Uterus (tissue), 4 donors: ENCODE results near the gene SERPINA6. TPM values are rescaled to one million over a fixed set of nuclear protein-coding genes. Genes with fewer than 3 reads are reported as not detected.
"Not testable (repeated sequence)": the region's sequence is repeated elsewhere in the genome, so short reads cannot be mapped to it uniquely, and the experiment has no call there.

Experiments used
- DNase-seq, 2 donors: peaks; one replicate each; pipeline ENCODE4 v3.0.0-alpha.2; 2019 to 2020
- H3K27ac ChIP-seq, 2 donors: fragments of 200-600 bp; sonication (generic); 1 replicate in 1 of 2; 2 replicates in 1 of 2; pipeline ENCODE4 v1.5.1; 2016 to 2018
- H3K27me3 ChIP-seq, 2 donors: fragments of 200-600 bp; sonication (generic); one replicate each; pipeline ENCODE4 v1.5.1; 2018 to 2019; ENCODE audit warnings: control low read depth in 1 of 2
- H3K36me3 ChIP-seq, 2 donors: fragments of 200-600 bp; sonication (generic); one replicate each; pipeline ENCODE4 v1.5.1; 2019; ENCODE audit warnings: control low read depth in 1 of 2
- H3K4me1 ChIP-seq, 2 donors: fragments of 200-600 bp; sonication (generic); one replicate each; pipeline ENCODE4 v1.5.1; 2018 to 2019; ENCODE audit warnings: control low read depth in 1 of 2
- H3K4me3 ChIP-seq, 2 donors: fragments of 200-600 bp; sonication (generic); 1 replicate in 1 of 2; 2 replicates in 1 of 2; pipeline ENCODE4 v1.5.1; 2018 to 2019; ENCODE audit warnings: mild to moderate bottlenecking in 1 of 2
- H3K9me3 ChIP-seq, 2 donors: fragments of 200-600 bp; sonication (generic); one replicate each; pipeline ENCODE4 v1.5.1; 2019; ENCODE audit warnings: control low read depth in 1 of 2
- POLR2A ChIP-seq, 2 donors: fragments of 450-650 bp; IDR thresholded peaks; one replicate each; pipeline ENCODE4 v1.6.1; 2016; ENCODE audit warnings: antibody characterized with exemption in 2 of 2, mild to moderate bottlenecking in 1 of 2, moderate library complexity in 1 of 2
- intact Hi-C: fragments of 100-400 bp; cut with DNase I; formaldehyde crosslinking; loops from one replicate; pipeline ENCODE4 v1.15.1; 2023; ENCODE audit warnings: low total_unique reads
- total RNA-seq, 4 donors: library from RNA; depleted of rRNA in 3 of 4; stranded (reverse); fragments of >200 nt in 3 of 4; gene quantifications; one replicate each; pipeline versions ENCODE4 v1.1.0 to v1.2.4, GENCODE V29; 2014 to 2023
- TF ChIP-seq, protein P1 (sequence below), 4 experiments: fragments of 200-600 bp in 2 of 4; fragments of 450-650 bp in 2 of 4; sonication (generic) in 2 of 4; IDR thresholded peaks; one replicate each; pipeline ENCODE4 v1.5.1; 2016 to 2019; ENCODE audit warnings: antibody characterized with exemption in 4 of 4, mild to moderate bottlenecking in 2 of 4, moderate library complexity in 1 of 4
- donor health status: DM: yes; HTN: yes; CAD: no.

SERPINA6 gene
- total RNA-seq, 4 donors from 2014 or later, result 0.76 TPM; not detected in 3

DNA sequence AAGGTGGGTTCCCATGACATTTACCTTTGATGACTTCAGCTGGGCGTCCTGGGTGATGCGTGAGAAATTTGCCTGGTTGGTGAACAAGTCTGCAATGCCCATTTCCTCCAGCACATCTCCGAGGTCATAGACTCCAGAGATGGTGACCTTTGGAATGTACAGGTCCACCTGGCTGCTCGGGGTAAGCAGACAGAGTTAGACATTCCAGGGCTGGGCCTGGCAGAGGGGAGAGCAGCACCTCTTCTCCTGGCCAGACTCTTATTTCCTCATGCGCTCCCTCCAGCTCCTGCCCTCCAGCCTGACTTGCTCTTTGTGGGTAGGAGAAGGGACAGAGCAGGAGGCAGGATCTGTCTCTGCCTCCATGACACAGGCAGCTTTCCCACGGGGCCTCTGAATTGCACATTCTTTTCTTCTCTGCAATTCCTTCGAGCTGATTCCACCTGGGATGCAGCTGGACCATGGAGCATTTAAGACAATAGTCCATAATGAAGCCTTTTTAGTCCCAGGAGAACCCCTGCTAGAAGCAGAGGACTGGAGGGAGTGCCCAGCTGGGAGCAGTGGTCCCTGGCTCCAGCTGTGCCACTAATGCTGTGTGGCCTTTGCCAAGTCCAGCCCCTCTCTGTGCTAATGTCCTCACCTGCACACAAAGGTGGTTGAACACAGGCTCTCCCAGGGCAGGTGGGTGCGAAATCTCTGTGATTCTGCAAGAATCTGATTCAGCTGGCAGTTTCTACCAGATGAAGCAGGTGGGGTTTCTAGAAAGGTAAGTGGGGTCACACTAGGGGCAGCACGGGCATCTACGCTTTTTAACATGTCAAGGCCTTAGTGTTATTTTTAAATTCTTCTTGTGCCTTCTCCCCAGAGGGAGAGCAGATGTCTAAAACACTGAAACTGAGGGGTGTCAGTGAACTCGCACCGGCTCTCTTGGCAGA, 16.8 kb downstream of the SERPINA6 start:
- Histone ChIP-seq H3K4me3 (no peak overlapping the region), H3K27me3 (no peaks in the 10 kb centered on the region), H3K27ac (no peak overlapping the region), H3K4me1 (no peaks in the 10 kb centered on the region), H3K36me3 (no peaks in the 10 kb centered on the region), H3K9me3 (no peaks in the 10 kb centered on the region)
- no peak for DNase-seq
- intact Hi-C loops, result no loop called here
- TF ChIP-seq POLR2A (IDR thresholded peaks at IDR 0.05), result no peak
- TF ChIP-seq, protein P1, sequence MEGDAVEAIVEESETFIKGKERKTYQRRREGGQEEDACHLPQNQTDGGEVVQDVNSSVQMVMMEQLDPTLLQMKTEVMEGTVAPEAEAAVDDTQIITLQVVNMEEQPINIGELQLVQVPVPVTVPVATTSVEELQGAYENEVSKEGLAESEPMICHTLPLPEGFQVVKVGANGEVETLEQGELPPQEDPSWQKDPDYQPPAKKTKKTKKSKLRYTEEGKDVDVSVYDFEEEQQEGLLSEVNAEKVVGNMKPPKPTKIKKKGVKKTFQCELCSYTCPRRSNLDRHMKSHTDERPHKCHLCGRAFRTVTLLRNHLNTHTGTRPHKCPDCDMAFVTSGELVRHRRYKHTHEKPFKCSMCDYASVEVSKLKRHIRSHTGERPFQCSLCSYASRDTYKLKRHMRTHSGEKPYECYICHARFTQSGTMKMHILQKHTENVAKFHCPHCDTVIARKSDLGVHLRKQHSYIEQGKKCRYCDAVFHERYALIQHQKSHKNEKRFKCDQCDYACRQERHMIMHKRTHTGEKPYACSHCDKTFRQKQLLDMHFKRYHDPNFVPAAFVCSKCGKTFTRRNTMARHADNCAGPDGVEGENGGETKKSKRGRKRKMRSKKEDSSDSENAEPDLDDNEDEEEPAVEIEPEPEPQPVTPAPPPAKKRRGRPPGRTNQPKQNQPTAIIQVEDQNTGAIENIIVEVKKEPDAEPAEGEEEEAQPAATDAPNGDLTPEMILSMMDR (IDR thresholded peaks at IDR 0.05), result no peak

DNA sequence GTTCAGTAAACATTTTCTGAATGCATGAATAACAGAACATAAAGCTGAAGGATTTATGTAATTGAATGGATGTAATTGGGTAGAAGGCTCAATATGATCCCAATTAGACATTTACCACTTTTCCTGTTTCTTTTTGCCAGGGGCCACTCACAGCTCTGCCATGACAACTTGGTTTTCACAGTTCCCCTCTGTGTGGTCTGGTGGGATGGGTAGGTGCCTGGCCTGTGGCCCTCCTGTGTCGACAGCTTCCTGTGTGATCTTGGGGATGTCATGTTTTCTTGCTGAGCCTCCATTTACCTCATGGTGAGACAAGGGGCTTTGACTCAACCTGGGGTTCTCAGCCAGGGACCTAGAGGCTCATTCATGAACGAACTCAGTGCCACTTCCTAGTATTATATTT, 17.5 kb downstream of the SERPINA6 start:
- TF ChIP-seq, protein P1 (IDR thresholded peaks at IDR 0.05), result no peak
- TF ChIP-seq POLR2A (IDR thresholded peaks at IDR 0.05), result no peak
- H3K4me1 ChIP-seq, result no peaks in the 10 kb centered on the region
- no peaks in the 10 kb centered on the region for H3K9me3 ChIP-seq
- H3K36me3 ChIP-seq, result no peaks in the 10 kb centered on the region
- H3K27ac ChIP-seq, result no peak overlapping the region
- intact Hi-C loops, result no loop called here
- no peaks in the 10 kb centered on the region for H3K27me3 ChIP-seq
- no peak overlapping the region for H3K4me3 ChIP-seq
- no peak for DNase-seq

DNA sequence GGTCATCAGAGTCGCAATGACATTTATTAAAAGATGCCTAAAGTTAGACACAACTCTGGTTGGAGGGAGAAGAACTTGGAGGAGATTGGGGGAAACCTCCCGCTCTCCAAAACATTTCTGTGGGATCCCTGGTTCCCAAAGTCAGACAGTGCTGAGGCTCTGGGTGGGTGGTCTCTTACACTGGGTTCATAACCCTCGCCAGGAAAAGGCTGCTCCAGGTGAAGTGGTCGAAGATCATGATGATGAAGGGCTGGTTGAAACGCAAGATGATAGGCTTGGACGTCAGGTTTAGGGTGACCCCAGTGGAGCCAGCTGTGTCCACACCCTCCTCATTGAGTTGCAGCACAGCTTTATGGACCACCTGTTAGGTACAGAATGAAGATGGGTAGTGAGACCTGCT, 18.9 kb downstream of the SERPINA6 start:
- intact Hi-C loops, result no loop called here
- no peak for TF ChIP-seq POLR2A (IDR thresholded peaks at IDR 0.05)
- TF ChIP-seq, protein P1 (IDR thresholded peaks at IDR 0.05), result no peak
- Histone ChIP-seq H3K36me3 (no peaks in the 10 kb centered on the region), H3K27me3 (no peaks in the 10 kb centered on the region), H3K4me3 (no peak overlapping the region), H3K27ac (no peak overlapping the region), H3K4me1 (no peaks in the 10 kb centered on the region), H3K9me3 (no peaks in the 10 kb centered on the region)
- DNase-seq, result no peak

DNA sequence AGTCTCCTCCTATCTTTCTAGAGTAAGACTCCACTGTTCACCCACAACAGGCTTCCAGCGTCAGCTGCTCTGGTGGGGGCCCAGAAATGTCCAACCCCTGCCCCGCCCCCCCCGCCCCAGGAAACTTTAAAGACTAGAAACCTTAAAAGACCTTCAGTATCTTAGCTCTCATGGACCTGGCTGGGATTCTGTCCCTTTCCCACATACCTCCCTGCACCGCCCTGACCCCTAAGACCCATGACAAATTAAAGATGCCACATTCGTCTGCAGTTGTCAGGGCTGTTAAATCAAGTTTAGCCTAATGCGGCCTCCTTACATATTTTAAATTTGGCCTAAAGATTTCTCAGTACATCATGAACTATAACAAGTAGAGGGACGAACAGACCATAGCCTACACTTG, 20.0 kb downstream of the SERPINA6 start:
- Histone ChIP-seq H3K4me3 (no peak overlapping the region), H3K9me3 (no peaks in the 10 kb centered on the region), H3K27ac (no peak overlapping the region), H3K4me1 (no peaks in the 10 kb centered on the region), H3K36me3 (no peaks in the 10 kb centered on the region), H3K27me3 (no peaks in the 10 kb centered on the region)
- intact Hi-C loops, result no loop called here
- TF ChIP-seq POLR2A (IDR thresholded peaks at IDR 0.05), result no peak
- TF ChIP-seq, protein P1 (IDR thresholded peaks at IDR 0.05), result no peak
- DNase-seq, result no peak

DNA sequence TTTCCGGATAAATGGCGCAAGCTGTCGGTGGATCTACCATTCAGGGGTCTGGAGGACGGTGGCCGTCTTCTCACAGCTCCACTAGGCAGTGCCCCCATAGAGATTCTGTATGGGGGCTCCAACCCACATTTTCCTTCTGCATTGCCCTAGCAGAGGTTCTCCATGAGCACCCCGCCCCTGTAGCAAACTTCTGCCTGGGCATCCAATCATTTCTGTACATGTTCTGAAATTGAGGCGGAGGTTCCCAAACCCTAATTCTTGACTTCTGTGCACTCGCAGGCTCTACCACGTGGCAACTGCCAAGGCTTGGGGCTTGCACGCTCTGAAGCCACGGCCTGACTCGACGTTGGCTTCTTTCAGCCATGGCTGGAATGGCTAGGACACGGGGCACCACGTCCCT, 25.0 kb downstream of the SERPINA6 start:
- TF ChIP-seq, protein P1 (IDR thresholded peaks at IDR 0.05), result no peak
- TF ChIP-seq POLR2A (IDR thresholded peaks at IDR 0.05), result no peak
- intact Hi-C loops, result no loop called here
- Histone ChIP-seq H3K9me3 (no peaks in the 10 kb centered on the region), H3K27me3 (no peaks in the 10 kb centered on the region), H3K27ac (no peak overlapping the region), H3K36me3 (no peaks in the 10 kb centered on the region), H3K4me3 (no peak overlapping the region), H3K4me1 (no peaks in the 10 kb centered on the region)
- no peak for DNase-seq

DNA sequence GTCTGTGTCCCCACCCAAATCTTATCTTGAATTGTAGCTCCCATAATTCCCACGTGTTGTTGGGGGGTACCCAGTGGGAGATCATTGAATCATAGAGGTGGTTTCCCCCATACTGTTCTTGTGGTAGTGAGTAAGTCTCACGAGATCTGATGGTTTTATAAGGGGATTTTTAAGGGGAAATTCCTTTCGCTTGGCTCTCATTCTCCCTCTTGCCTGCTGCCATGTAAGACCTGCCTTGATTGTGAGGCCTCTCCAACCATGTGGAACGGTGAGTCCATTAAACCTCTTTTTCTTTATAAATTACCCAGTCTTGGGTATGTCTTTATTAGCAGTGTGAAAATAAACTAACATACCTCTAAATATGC, 27.0 kb downstream of the SERPINA6 start:
- H3K4me1 ChIP-seq, H3K9me3 ChIP-seq, DNase-seq, intact Hi-C loops, H3K27ac ChIP-seq, H3K4me3 ChIP-seq, H3K27me3 ChIP-seq, H3K36me3 ChIP-seq: not testable (repeated sequence)
